ENCODE results near the gene RTF1.

Gene RTF1

GRCh38 chr15:41510728-41511127 lies 93.8 kb downstream of the RTF1 start:
- no peak for DNase-seq

GRCh38 chr15:41511331-41511898 lies 94.5 kb downstream of the RTF1 start:
- no peak for DNase-seq

- DNase-seq, result no peak
These were observed 95.0 kb downstream of the RTF1 start for GRCh38 chr15:41511899-41512369.

GRCh38 chr15:41512512-41512939 lies 95.6 kb downstream of the RTF1 start:
- DNase-seq, result no peak

GRCh38 chr15:41512940-41513505 lies 96.1 kb downstream of the RTF1 start:
- DNase-seq, result no peak

GRCh38 chr15:41513506-41514227 lies 96.8 kb downstream of the RTF1 start, which contains the start of gene LTK:
LTK (minus strand) TSS chr15:41513827; CDS start chr15:41513709, 118 bp downstream.
- no peak for DNase-seq

GRCh38 chr15:41517895-41518449 lies 101.1 kb downstream of the RTF1 start:
- no peak for DNase-seq

- no peak for DNase-seq
These were observed 103.7 kb downstream of the RTF1 start for GRCh38 chr15:41520636-41521035.

- no peak for DNase-seq
These were observed 104.7 kb downstream of the RTF1 start for GRCh38 chr15:41521614-41522013.

- DNase-seq, result no peak
These were observed 106.2 kb downstream of the RTF1 start for GRCh38 chr15:41523097-41523496.

GRCh38 chr15:41530363-41530956 lies 113.6 kb downstream of the RTF1 start:
- DNase-seq, result no peak
